HG03571 (cell line): ENCODE results near the gene CSMD2.

Experiments used
- ATAC-seq: cut with Tn5 transposase; IDR thresholded peaks from one replicate; pipeline ENCODE4 v1.9.1; 2021; ENCODE audit not compliant: unreplicated experiment

Gene CSMD2

DNA sequence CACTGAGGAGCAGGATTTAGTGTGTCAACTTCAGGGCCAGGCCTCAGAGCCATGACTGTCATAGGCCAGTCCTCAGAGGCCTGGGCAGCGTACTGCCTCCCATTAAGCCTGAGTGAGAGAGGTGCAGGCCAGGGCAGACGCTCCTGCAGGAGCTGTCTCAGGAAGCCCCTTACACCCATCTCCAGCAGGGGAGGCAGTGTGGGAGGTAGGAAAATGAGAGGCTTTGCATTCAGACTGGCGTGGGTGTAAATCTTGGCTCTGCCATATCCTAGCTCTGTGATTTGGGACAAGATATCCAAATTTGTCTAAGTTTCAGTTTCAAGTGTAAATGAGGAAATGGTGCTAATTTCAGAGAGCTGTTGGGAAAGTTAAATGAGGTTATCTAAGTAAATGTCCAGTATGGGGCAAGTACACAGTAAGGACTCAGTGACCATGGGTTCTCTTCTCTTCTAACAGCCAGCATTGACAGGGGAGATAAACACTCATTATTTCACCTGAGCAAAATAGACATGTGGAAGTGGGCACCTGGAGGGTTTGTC is 508.5 kb downstream of the CSMD2 start:
- ATAC-seq: no peak

DNA sequence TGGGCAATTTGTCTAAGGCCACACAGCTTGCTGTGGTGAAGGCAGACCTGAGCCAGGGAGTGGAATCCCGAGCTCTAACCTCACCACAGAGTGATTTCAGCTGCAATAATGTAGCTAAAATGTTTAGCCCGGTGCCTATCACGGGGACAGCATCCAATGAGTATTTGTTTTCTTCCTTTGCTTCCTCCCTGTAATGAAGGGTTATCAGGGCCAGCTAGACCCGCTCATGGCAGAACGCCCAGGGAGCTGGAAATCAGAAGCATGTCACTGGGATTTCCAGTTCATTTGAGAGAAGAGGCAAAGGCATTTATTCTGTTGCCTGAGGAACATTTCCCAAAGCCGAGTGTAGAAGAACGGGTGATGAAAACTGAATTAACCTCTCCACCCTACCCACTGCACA is 509.5 kb downstream of the CSMD2 start:
- no peak for ATAC-seq

- no peak for ATAC-seq
Observed at GRCh38 chr1:33654267-33654834, 510.7 kb downstream of the CSMD2 start.

DNA sequence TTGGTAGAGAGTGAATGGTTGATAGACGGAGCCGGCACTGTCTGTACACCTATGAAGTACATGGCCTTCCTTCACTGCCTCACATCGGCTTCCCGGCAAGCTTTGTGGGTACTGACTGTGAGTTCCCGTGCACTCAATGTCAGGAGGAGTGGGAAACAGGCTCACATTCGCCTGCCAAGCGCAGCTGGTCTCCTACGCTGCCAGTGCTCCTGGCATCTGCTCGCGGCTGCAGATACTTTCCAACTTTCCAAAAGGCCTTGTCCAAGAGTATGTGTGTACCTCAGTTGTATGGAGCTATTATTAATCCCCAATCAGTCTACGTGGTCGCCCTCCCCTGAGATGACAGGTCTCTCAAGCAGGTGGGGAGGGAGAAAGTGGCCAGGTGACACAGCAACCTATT is 511.8 kb downstream of the CSMD2 start:
- ATAC-seq: no peak

- no peak for ATAC-seq
Observed at GRCh38 chr1:33650708-33651107, 514.3 kb downstream of the CSMD2 start.

GRCh38 chr1:33649759-33650158 is 515.3 kb downstream of the CSMD2 start:
- ATAC-seq: no peak

GRCh38 chr1:33643216-33643615 is 521.8 kb downstream of the CSMD2 start:
- ATAC-seq: no peak

- no peak for ATAC-seq
Observed at GRCh38 chr1:33641104-33641830, 523.8 kb downstream of the CSMD2 start.

DNA sequence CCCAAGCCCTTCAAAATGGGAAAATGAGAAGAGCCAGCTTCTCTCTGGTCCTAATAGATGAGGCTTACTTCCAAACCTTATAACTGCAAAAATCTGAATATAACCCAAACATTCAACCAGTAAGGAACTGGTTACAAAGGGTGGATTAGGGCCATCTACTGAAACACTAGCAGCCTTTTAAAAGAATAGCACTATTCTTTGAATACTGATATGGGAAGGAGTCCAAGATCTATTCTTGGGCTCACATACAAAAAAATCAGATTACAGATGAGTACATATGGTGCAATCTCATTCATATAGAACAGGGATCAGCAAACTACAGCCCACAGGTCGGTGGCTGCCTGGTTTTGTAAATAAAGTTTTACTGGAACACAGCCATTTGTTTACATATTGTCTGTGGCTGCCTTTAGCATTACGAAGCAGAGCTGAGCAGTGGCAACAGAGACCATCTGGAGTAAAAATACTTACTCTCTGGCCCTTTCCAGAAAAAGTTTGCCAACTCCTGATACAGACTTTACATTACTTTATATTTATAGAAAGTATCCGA is 524.8 kb downstream of the CSMD2 start:
- no peak for ATAC-seq

- ATAC-seq: no peak
Observed at GRCh38 chr1:33637846-33638440, 527.1 kb downstream of the CSMD2 start.

GRCh38 chr1:33636209-33636608 is 528.8 kb downstream of the CSMD2 start:
- no peak for ATAC-seq

- no peak for ATAC-seq
Observed at GRCh38 chr1:33635336-33636012, 529.6 kb downstream of the CSMD2 start.

DNA sequence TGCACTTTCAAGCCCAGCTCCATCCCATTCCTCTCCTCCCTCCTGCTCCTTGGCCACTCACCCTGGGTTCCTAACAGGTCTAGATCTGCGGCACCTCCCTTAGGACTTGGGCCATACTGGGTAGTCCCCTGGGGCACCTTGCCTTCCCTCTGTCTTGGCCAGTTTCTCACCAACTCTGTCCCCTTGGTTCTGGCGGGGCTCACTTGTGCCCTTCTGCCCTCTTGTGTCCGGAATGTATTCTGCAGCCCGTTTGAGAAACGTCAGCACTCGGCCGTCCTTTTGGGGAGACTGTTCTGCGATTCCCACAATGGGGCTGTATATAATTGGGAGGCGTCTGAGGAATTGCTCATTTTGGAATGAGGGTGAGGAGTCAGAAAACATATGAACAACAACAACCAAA is 530.2 kb downstream of the CSMD2 start:
- no peak for ATAC-seq

- no peak for ATAC-seq
Observed at GRCh38 chr1:33634143-33634542, 530.9 kb downstream of the CSMD2 start.

- ATAC-seq: no peak
Observed at GRCh38 chr1:33633019-33633801, 531.8 kb downstream of the CSMD2 start.

DNA sequence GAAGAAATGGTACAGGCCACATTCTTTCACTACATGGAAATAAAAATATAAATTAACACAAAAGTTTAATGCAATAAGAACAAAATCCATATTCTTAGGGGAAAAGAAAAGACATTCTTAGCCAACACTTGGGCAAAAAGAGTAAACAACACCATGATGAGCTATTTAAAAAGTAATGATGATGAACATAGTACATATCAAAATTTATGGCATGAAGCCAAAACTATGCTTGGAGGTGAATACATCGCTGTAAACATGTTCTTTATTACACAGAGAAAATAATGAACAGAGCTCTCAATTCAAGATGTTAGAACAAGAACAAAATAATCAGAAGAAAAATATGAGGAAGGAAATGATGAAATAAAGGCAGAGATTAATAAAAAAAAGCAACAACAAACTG is 534.3 kb downstream of the CSMD2 start:
- ATAC-seq: no peak

- no peak for ATAC-seq
Observed at GRCh38 chr1:33626801-33627200, 538.2 kb downstream of the CSMD2 start.

GRCh38 chr1:33624991-33625870 is 539.8 kb downstream of the CSMD2 start:
- ATAC-seq: no peak

DNA sequence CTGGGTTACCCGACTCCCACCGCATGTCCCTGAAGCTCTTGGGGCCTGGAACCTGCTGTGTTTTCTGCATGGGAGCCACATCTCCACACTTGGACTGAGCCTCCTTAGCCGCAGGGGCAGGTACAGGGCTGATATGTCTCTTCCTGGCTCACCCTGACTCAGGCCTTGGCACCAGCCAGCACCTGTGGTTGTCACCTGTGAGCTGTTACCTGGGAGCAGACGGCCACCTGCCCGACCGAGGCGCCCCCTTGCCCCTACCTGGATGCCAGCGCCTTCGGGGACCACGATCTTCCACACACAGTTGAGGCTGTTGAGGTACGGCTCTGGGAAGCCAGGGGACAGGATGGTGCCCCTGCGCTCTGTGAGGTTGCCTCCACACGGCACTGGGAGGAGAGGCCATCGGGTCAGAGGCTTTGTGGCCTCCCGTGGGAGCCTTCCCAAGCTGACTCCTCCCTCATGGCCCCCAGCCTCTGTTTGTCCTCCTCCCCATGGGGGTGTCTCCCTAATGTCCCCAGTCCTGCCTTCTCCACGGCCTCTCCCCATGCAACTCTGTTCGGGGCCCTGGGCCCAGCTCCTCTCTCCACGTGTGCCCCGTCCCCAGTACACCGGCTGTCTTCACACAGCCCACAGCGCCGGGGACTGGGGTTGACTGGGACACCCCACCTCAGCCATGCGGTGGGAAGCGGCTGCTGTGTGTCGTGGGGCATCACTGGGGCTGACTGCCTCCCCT is 540.6 kb downstream of the CSMD2 start:
- no peak for ATAC-seq
